ENCODE measurements around the gene CFAP107. TPM values are rescaled to one million over a fixed set of nuclear protein-coding genes. Genes with fewer than 3 reads are reported as not detected.

The CFAP107 gene
- total RNA-seq, 1 experiment from 2014 or later = not detected

DNA sequence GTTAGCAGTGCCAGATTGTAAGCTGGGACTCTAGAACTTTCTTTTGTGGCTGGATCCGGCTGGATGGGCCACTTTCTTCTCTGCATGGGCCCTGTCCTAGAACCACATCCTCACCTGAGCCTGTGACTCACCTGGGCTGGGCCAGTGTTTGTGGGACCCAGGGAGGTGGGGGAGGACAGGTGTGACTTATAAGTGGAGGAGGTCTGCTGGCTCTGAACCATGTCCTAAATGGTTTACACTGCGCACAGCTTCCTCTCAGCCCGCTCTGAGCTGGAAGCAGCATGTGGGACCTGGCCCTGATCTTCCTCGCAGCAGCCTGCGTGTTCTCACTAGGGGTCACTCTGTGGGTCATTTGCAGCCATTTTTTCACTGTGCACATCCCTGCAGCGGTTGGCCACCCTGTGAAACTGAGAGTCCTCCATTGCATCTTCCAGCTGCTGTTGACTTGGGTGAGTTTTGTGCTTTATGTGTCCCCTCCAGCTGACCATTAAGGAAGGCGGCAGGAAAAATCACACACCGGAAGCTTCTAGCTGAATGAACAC lies 30.0 kb upstream of the CFAP107 start, which contains the start of gene AADACL3:
TSS of gene AADACL3 (plus strand) at position 215 of the 542 bp plus-strand sequence. CDS start at position 282, 67 bp downstream.
- DNase-seq (ENCODE audit: low spot score) (no peak), ATAC-seq (no peak)
- CTCF ChIA-PET = interaction anchor here (1.7 kb wide), 1 partner anchor 14 kb away, joined by 4 read pairs; no protein-coding TSS in a partner anchor
- Mint-ChIP-seq H3K4me3 (peak within 1 kb of the TSS; percentile 30; the same call in 1 of the 2 replicates), H3K27ac (peak within 1 kb of the TSS; percentile 91), H3K36me3 (no peaks in the 10 kb centered on the region), H3K9me3 (no peaks in the 10 kb centered on the region), H3K27me3 (ENCODE audit: low read depth) (no peaks in the 10 kb centered on the region), H3K4me1 (peaks cover 90% of the 10 kb centered on the region)
- POLR2A ChIA-PET = no interaction called here
- no peak for TF ChIP-seq RELA (CRISPR knock-in tag; IDR thresholded peaks at IDR 0.05; ENCODE audit: borderline replicate concordance)
- no peak for TF ChIP-seq TCF7 (CRISPR knock-in tag; IDR thresholded peaks at IDR 0.05; ENCODE audit: low read depth)
- TF ChIP-seq, protein P1, sequence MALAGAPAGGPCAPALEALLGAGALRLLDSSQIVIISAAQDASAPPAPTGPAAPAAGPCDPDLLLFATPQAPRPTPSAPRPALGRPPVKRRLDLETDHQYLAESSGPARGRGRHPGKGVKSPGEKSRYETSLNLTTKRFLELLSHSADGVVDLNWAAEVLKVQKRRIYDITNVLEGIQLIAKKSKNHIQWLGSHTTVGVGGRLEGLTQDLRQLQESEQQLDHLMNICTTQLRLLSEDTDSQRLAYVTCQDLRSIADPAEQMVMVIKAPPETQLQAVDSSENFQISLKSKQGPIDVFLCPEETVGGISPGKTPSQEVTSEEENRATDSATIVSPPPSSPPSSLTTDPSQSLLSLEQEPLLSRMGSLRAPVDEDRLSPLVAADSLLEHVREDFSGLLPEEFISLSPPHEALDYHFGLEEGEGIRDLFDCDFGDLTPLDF (CRISPR knock-in tag; IDR thresholded peaks at IDR 0.05) = no peak
- TF ChIP-seq ATF6 (CRISPR knock-in tag; IDR thresholded peaks at IDR 0.05) = no peak
- no peak for TF ChIP-seq STAT6 (CRISPR knock-in tag; conservative IDR thresholded peaks at IDR 0.05; ENCODE audit: low read depth)
- TF ChIP-seq ZNF121 (CRISPR knock-in tag; IDR thresholded peaks at IDR 0.05) = peak; percentile 50; the same call in 1 of the 2 replicates
- TF ChIP-seq, protein P2, sequence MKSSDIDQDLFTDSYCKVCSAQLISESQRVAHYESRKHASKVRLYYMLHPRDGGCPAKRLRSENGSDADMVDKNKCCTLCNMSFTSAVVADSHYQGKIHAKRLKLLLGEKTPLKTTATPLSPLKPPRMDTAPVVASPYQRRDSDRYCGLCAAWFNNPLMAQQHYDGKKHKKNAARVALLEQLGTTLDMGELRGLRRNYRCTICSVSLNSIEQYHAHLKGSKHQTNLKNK (CRISPR knock-in tag; IDR thresholded peaks at IDR 0.05) = no peak

DNA sequence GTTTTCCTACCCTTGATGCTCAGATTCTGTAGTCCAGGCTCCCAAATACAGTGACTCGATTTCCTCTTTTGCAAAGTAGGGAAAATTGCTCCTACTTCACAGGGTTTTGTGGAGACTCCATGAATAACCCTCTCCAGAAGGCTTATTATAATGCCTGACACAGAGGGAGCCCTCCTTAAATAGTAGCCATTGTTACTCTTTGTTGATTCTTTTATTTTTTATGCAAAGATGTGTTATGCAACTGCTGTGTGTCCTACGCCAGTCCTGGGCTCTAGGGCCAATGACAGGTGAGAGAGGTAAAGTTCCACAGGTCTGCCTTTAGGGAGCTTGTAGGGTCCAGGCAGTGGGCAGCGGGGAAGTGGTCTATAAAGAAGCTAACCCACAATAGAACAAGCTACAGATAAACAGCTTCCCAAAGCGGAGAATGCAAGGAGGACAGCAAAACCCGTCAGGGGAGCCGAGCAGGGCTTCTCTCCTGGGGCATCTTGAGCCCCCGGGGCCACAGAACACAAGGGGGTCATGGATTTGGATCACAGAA lies 28.6 kb upstream of the CFAP107 start:
- Mint-ChIP-seq H3K27ac (peak overlapping the region; percentile 86), H3K4me1 (peaks cover 84% of the 10 kb centered on the region), H3K9me3 (no peaks in the 10 kb centered on the region), H3K4me3 (peak overlapping the region; percentile 30; the same call in 1 of the 2 replicates), H3K27me3 (ENCODE audit: low read depth) (no peaks in the 10 kb centered on the region), H3K36me3 (no peaks in the 10 kb centered on the region)
- DNase-seq (ENCODE audit: low spot score) = no peak
- ChIA-PET POLR2A (no interaction called here), CTCF (interaction anchor here (1.0 to 1.7 kb wide), 2 partner anchors 15 to 116 kb away, joined by 4 read pairs; no protein-coding TSS in a partner anchor)
- TF ChIP-seq FOXK1 (CRISPR knock-in tag; IDR thresholded peaks at IDR 0.05) = 0 out of 2 replicates have a peak, but pooled peaks have one; percentile 38
- no peak for TF ChIP-seq ZNF671 (CRISPR knock-in tag; IDR thresholded peaks at IDR 0.05)
- TF ChIP-seq, protein P3, sequence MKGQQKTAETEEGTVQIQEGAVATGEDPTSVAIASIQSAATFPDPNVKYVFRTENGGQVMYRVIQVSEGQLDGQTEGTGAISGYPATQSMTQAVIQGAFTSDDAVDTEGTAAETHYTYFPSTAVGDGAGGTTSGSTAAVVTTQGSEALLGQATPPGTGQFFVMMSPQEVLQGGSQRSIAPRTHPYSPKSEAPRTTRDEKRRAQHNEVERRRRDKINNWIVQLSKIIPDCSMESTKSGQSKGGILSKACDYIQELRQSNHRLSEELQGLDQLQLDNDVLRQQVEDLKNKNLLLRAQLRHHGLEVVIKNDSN (CRISPR knock-in tag; IDR thresholded peaks at IDR 0.05) = no peak
- peak; percentile 23; the same call in 1 of the 2 replicates for ATAC-seq

- Mint-ChIP-seq H3K36me3 (no peaks in the 10 kb centered on the region), H3K27me3 (ENCODE audit: low read depth) (peaks cover 6% of the 10 kb centered on the region; the same call in 1 of the 2 replicates), H3K27ac (no peak overlapping the region), H3K4me1 (peaks cover 32% of the 10 kb centered on the region), H3K9me3 (peaks cover 10% of the 10 kb centered on the region), H3K4me3 (no peak overlapping the region)
- POLR2A ChIA-PET = no interaction called here
- DNase-seq (ENCODE audit: low spot score) = no peak
- no peak for ATAC-seq
- CTCF ChIA-PET = interaction anchor here (1.4 kb wide), 1 partner anchor 447 kb away, joined by 4 read pairs; no protein-coding TSS in a partner anchor
- TF ChIP-seq ETV6 (CRISPR knock-in tag; IDR thresholded peaks at IDR 0.05) (no peak), NR1H2 (CRISPR knock-in tag; IDR thresholded peaks at IDR 0.05) (no peak), HMGA2 (CRISPR knock-in tag; IDR thresholded peaks at IDR 0.05) (no peak), OVOL2 (CRISPR knock-in tag; IDR thresholded peaks at IDR 0.05; ENCODE audit: borderline replicate concordance) (no peak), AFF4 (CRISPR knock-in tag; IDR thresholded peaks at IDR 0.05; ENCODE audit: borderline replicate concordance) (no peak), ATF1 (CRISPR knock-in tag; IDR thresholded peaks at IDR 0.05) (no peak)
- TF ChIP-seq, protein P4, sequence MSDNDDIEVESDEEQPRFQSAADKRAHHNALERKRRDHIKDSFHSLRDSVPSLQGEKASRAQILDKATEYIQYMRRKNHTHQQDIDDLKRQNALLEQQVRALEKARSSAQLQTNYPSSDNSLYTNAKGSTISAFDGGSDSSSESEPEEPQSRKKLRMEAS (CRISPR knock-in tag; IDR thresholded peaks at IDR 0.05) = no peak
These were observed 23.4 kb upstream of the CFAP107 start for GRCh38 chr1:12722626-12723025.

Measured in WTC11 (cell line).